GM21526 (cell line): Measurements from ENCODE around the gene PCNX2.

Experiments
- ATAC-seq: cut with Tn5 transposase; IDR thresholded peaks from one replicate; pipeline ENCODE4 v1.9.1; 2021; ENCODE audit warnings: moderate library complexity; ENCODE audit not compliant: unreplicated experiment, low FRiP score

The PCNX2 gene

GRCh38 chr1:232995189-232995588 lies 300.3 kb downstream of the PCNX2 start:
- no peak for ATAC-seq

GRCh38 chr1:232993555-232993954 lies 302.0 kb downstream of the PCNX2 start:
- ATAC-seq: no peak

- no peak for ATAC-seq
Measured at GRCh38 chr1:232992227-232992626, 303.3 kb downstream of the PCNX2 start.

GRCh38 chr1:232991238-232991637 lies 304.3 kb downstream of the PCNX2 start:
- no peak for ATAC-seq

GRCh38 chr1:232990176-232991128 lies 305.1 kb downstream of the PCNX2 start:
- no peak for ATAC-seq

- ATAC-seq: no peak
Measured at GRCh38 chr1:232988572-232989040, 306.9 kb downstream of the PCNX2 start.

- no peak for ATAC-seq
Measured at GRCh38 chr1:232987774-232988140, 307.8 kb downstream of the PCNX2 start.

GRCh38 chr1:232987046-232987773 lies 308.3 kb downstream of the PCNX2 start:
- ATAC-seq: no peak

- ATAC-seq: no peak
Measured at GRCh38 chr1:232986527-232986922, 309.0 kb downstream of the PCNX2 start.

GRCh38 chr1:232985882-232986526 lies 309.5 kb downstream of the PCNX2 start:
- ATAC-seq: no peak

- no peak for ATAC-seq
Measured at GRCh38 chr1:232984577-232985425, 310.7 kb downstream of the PCNX2 start.

GRCh38 chr1:232983817-232984567 lies 311.5 kb downstream of the PCNX2 start:
- ATAC-seq: no peak

GRCh38 chr1:232983375-232983774 lies 312.1 kb downstream of the PCNX2 start:
- ATAC-seq: no peak

- no peak for ATAC-seq
Measured at GRCh38 chr1:232982238-232982944, 313.1 kb downstream of the PCNX2 start.

- no peak for ATAC-seq
Measured at GRCh38 chr1:232980986-232981560, 314.5 kb downstream of the PCNX2 start.

GRCh38 chr1:232980355-232980978 lies 315.1 kb downstream of the PCNX2 start:
- ATAC-seq: no peak

GRCh38 chr1:232979558-232979957 lies 316.0 kb downstream of the PCNX2 start:
- no peak for ATAC-seq

GRCh38 chr1:232978815-232979214 lies 316.7 kb downstream of the PCNX2 start:
- ATAC-seq: no peak
